CD8-positive, alpha-beta memory T cell (primary cell): ENCODE measurements around the gene CNIH2. TPM values are rescaled to one million over a fixed set of nuclear protein-coding genes. Genes with fewer than 3 reads are reported as not detected.
A peak's percentile ranks its signal among the peaks of the same experiment; 100 is the strongest.

Source experiments
- CTCF ChIA-PET: fragments of 350-600 bp; sonication (Branson Sonifier 250); formaldehyde crosslinking; loops from one replicate; lab custom pipeline; 2021; ENCODE audit warnings: antibody characterized with exemption; lab: Charles Lee
- POLR2A ChIA-PET: fragments of 350-600 bp; sonication (Branson Sonifier 250); formaldehyde crosslinking; loops from one replicate; lab custom pipeline; 2021; ENCODE audit warnings: antibody characterized with exemption; lab: Charles Lee
- DNase-seq, 5 donors: peaks; one replicate each; pipeline versions ENCODE4 v3.0.0 to v3.0.0-alpha.2; 2020 to 2022; ENCODE audit warnings: mixed read lengths in 1 of 5
- H3K27ac ChIP-seq: one replicate; pipeline ENCODE4 v1.7.0; 2013; ENCODE audit warnings: low read depth, mild to moderate bottlenecking, low read length, moderate library complexity
- H3K27me3 ChIP-seq: 2 replicates; pipeline ENCODE4 v1.7.0; 2013; ENCODE audit warnings: low read length, mild to moderate bottlenecking; ENCODE audit not compliant: insufficient read depth, poor library complexity, severe bottlenecking
- H3K36me3 ChIP-seq: 2 replicates; pipeline ENCODE4 v1.7.0; 2013; ENCODE audit warnings: mild to moderate bottlenecking, low read length, moderate library complexity; ENCODE audit not compliant: insufficient read depth
- H3K4me1 ChIP-seq: 2 replicates; pipeline ENCODE4 v1.7.0; 2013; ENCODE audit warnings: mild to moderate bottlenecking, low read length, moderate library complexity; ENCODE audit not compliant: insufficient read depth
- H3K4me3 ChIP-seq: 2 replicates; pipeline ENCODE4 v1.7.0; 2013; ENCODE audit warnings: mild to moderate bottlenecking, low read length
- H3K9me3 ChIP-seq: 2 replicates; pipeline ENCODE4 v1.7.0; 2013; ENCODE audit warnings: mild to moderate bottlenecking, low read length
- H3K27ac Mint-ChIP-seq, 8 donors: one replicate each; pipeline ENCODE4 v1.8.0; 2020 to 2021; ENCODE audit warnings: mixed read lengths in 8 of 8, mild to moderate bottlenecking in 6 of 8, inconsistent platforms in 3 of 8, moderate library complexity in 3 of 8
- H3K27me3 Mint-ChIP-seq, 2 donors: one replicate each; pipeline ENCODE4 v1.8.0; 2020 to 2021; ENCODE audit warnings: mixed read lengths in 2 of 2, mild to moderate bottlenecking in 1 of 2, moderate library complexity in 1 of 2
- H3K36me3 Mint-ChIP-seq, 3 donors: one replicate each; pipeline ENCODE4 v1.8.0; 2020 to 2021; ENCODE audit warnings: mixed read lengths in 3 of 3, inconsistent platforms in 1 of 3, mild to moderate bottlenecking in 1 of 3
- H3K4me1 Mint-ChIP-seq, 3 donors: one replicate each; pipeline ENCODE4 v1.8.0; 2020 to 2021; ENCODE audit warnings: mixed read lengths in 3 of 3, inconsistent platforms in 1 of 3, mild to moderate bottlenecking in 1 of 3
- H3K4me3 Mint-ChIP-seq, 7 donors: one replicate each; pipeline ENCODE4 v1.8.0; 2020 to 2021; ENCODE audit warnings: mixed read lengths in 7 of 7, mild to moderate bottlenecking in 6 of 7, moderate library complexity in 4 of 7, inconsistent platforms in 2 of 7
- H3K9me3 Mint-ChIP-seq, 5 donors: one replicate each; pipeline ENCODE4 v1.8.0; 2020 to 2022; ENCODE audit warnings: mixed read lengths in 5 of 5, mild to moderate bottlenecking in 3 of 5, moderate library complexity in 2 of 5, inconsistent platforms in 1 of 5
- polyA plus RNA-seq: library from polyadenylated mRNA; unstranded; fragments of 300-500 nt; fragmentation: Illumina TruSeq; gene quantifications from one replicate; pipeline ENCODE4 v1.2.3, GENCODE V29; 2021
- total RNA-seq, 2 experiments: library from RNA; stranded (reverse); gene quantifications; one replicate each; pipeline ENCODE4 v1.2.3, GENCODE V29; 2021

The CNIH2 gene
- total and polyA plus RNA-seq, 3 experiments from 2014 or later = 2.7 to 2.8 TPM; not detected in 1

DNA sequence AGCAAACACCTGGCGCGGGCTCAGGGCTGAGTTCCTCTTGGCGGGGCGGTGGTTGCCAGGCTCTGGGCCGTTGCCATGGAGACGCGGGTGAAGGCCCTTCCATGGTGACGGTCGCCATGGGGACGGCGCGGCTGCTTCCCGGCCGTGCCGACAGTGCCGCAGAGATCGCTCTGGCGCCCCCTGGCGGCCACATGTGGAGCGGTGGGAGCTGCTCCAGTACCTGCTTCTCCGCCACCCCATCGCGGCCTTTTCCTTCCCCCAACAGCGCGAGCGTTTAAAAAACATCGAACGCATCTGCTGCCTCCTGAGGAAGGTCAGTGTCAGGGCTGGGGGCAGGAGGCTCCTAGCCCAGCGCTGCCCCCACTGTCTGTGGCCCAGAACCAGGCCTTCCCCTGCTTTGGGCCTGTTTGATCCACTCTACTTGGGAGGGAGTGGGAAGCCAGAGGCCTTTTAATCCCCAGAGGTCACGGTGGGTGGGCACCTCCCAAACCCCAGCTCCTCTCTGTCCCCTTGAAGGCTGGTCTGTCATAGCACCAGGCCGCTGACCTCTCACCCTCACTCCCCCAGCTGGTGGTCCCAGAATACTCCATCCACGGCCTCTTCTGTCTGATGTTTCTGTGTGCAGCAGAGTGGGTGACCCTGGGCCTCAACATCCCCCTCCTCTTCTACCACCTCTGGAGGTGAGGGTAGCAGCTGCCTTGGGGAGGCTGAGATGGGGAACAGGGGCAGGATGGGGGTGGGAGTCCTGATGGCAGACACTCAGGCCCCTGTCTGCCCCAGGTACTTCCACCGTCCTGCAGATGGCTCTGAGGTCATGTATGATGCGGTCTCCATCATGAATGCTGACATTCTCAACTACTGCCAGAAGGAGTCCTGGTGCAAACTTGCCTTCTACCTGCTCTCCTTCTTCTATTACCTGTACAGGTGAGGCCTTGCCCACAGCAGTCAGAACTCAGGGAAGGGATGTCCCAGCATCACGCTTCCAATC, 4.8 kb downstream of the CNIH2 start:
- H3K27me3 ChIP-seq = no peaks in the 10 kb centered on the region
- Mint-ChIP-seq H3K27ac (peak overlapping the region; percentile 54 to 97 (median 92)), H3K4me1 (peaks cover 31 to 50% (median 37%) of the 10 kb centered on the region in 3 donors), H3K27me3 (peaks cover 0 to 7% of the 10 kb centered on the region in 2 donors), H3K4me3 (peak overlapping the region; percentile 35 to 85 (median 56)), H3K36me3 (peaks cover 0 to 7% (median 0%) of the 10 kb centered on the region in 3 donors), H3K9me3 (no peaks in the 10 kb centered on the region)
- H3K4me1 ChIP-seq = peaks cover 35% of the 10 kb centered on the region
- peak; percentile 98 to 100 (median 100) for DNase-seq
- H3K27ac ChIP-seq = no peak overlapping the region
- ChIA-PET POLR2A (interaction anchor here (0.6 to 1.5 kb wide), 7 partner anchors 8 to 336 kb away, joined by 3 to 7 read pairs (median 3); partner anchors contain the start of gene TMEM151A), CTCF (interaction anchor here (0.7 to 6.5 kb wide), 10 partner anchors 8 to 167 kb away, joined by 3 to 74 read pairs (median 7); partner anchors contain the start of gene RAB1B)
- no peak overlapping the region for H3K4me3 ChIP-seq
- H3K9me3 ChIP-seq = no peaks in the 10 kb centered on the region
- no peaks in the 10 kb centered on the region for H3K36me3 ChIP-seq

DNA sequence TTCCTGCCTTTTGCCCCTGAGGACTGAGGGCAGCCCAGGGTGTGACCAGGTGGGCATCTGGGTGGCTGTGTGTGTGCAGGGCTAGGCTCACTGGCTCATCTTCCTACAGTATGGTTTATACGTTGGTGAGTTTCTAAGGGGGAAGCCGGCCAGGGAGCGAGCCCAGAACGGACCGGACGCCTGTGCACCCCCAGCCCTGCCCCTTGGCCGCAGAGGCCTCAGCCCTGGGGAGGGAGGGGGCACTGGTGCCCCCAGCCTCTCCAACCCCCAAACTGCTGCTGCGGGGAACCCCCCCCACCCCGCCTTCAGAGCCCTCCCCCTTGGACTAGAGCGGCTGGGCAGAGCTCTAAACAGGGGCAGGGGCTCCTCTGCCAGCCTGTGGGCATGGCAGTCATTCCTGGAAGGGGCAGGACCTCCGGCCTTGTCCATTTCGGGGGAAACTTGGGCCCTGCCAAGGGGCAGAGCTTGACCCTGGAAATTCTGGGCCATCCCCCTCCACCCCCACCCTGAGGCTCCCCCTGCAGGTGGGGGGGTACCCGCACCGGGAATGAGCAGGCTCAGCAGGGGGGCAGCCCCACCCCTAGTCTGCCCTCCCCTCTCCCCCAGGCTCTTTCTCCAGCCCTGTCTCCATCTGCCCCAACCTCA, 5.6 kb downstream of the CNIH2 start:
- CTCF ChIA-PET = interaction anchor here (0.9 to 6.5 kb wide), 10 partner anchors 7 to 61 kb away, joined by 3 to 74 read pairs (median 7); partner anchors contain the start of gene RAB1B
- no peak for DNase-seq
- Mint-ChIP-seq H3K4me3 (peak overlapping the region in 1 of 7 donors; percentile 56), H3K36me3 (peaks cover 0 to 10% (median 0%) of the 10 kb centered on the region in 3 donors), H3K9me3 (no peaks in the 10 kb centered on the region), H3K4me1 (peaks cover 31 to 56% (median 36%) of the 10 kb centered on the region in 3 donors), H3K27ac (peak overlapping the region; percentile 50 to 97 (median 84)), H3K27me3 (peaks cover 0 to 7% of the 10 kb centered on the region in 2 donors)
- Histone ChIP-seq H3K27ac (no peak overlapping the region), H3K27me3 (no peaks in the 10 kb centered on the region), H3K36me3 (no peaks in the 10 kb centered on the region), H3K4me1 (peaks cover 42% of the 10 kb centered on the region), H3K9me3 (no peaks in the 10 kb centered on the region), H3K4me3 (no peak overlapping the region)
- POLR2A ChIA-PET = interaction anchor here (0.9 to 1.5 kb wide), 2 partner anchors 29 to 34 kb away, joined by 3 read pairs; no protein-coding TSS in a partner anchor

DNA sequence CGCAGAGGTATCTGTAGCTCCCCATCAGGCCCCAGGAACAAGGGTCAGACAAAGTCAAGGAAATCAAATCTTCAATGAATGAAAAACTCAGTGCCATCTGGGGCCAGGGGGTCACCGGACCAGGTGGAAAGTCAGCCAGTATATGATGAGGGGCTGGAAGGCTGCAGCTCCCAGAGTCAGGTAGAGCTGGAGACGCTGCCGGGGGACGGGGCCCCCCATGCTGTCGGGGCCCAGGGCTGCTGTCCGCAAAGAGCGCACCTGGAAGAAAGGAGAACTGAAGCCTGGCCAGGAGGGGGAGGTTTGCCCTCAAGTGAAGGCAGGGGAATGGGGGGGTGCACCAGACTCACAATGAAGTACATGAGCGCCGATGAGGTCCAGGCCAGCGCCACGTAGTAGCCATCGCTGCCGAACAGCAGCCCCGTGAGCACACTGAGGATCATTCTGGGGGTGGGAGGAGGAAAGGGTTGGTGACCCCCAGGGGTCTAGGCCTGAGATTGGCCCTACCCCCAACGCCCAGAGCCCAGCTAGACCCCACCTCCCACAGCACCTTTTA, 6.6 kb downstream of the CNIH2 start:
- Mint-ChIP-seq H3K9me3 (no peaks in the 10 kb centered on the region), H3K27ac (peak overlapping the region in 3 of 8 donors; percentile 33 to 62 (median 33)), H3K4me3 (peak overlapping the region in 1 of 7 donors; percentile 56), H3K4me1 (peaks cover 33 to 53% (median 39%) of the 10 kb centered on the region in 3 donors), H3K27me3 (peaks cover 0 to 8% of the 10 kb centered on the region in 2 donors), H3K36me3 (peaks cover 0 to 12% (median 0%) of the 10 kb centered on the region in 3 donors)
- POLR2A ChIA-PET = interaction anchor here (1.5 kb wide), 1 partner anchor 33 kb away, joined by 3 read pairs; no protein-coding TSS in a partner anchor
- Histone ChIP-seq H3K4me1 (peaks cover 36% of the 10 kb centered on the region), H3K36me3 (no peaks in the 10 kb centered on the region), H3K9me3 (no peaks in the 10 kb centered on the region), H3K4me3 (no peak overlapping the region), H3K27me3 (no peaks in the 10 kb centered on the region), H3K27ac (no peak overlapping the region)
- DNase-seq = no peak
- CTCF ChIA-PET = interaction anchor here (0.7 to 6.5 kb wide), 4 partner anchors 26 to 1102 kb away, joined by 3 to 74 read pairs (median 12); no protein-coding TSS in a partner anchor

DNA sequence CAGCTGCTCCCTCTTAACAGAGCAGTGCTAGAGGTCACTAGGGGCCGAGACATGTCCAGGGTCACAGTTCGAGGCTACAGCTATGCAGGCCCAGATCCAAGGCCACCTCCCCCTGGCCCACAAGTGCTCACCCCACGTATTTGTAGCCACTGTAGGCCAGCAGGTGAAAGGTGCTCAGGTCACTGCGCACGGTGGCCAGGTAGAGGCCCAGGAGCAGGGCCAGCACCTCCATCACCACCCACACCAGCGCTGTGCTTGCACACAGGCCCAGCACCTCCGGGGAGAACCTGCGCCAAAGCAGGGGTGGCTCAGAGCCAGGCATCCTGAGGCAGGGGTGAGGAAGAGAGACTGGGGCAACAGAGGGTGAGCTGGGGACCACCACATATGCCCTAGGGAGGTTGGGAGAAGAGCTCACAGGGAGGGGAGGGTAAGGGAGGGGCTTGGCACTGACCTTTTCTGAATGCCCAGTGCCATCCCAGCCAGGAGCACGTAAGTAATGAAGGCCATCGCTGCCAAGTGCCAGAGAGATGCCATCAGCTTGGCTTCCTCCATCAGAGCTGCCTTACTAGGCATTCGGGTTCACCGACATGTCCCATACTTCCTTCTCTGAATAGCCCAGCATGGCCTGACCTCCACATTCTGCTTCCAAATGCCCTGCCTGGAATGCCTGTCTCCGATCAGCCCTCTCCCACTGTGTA, 7.4 kb downstream of the CNIH2 start:
- POLR2A ChIA-PET = no interaction called here
- peaks cover 0 to 12% (median 0%) of the 10 kb centered on the region in 3 donors for H3K36me3 Mint-ChIP-seq
- H3K4me1 ChIP-seq = peaks cover 44% of the 10 kb centered on the region

DNA sequence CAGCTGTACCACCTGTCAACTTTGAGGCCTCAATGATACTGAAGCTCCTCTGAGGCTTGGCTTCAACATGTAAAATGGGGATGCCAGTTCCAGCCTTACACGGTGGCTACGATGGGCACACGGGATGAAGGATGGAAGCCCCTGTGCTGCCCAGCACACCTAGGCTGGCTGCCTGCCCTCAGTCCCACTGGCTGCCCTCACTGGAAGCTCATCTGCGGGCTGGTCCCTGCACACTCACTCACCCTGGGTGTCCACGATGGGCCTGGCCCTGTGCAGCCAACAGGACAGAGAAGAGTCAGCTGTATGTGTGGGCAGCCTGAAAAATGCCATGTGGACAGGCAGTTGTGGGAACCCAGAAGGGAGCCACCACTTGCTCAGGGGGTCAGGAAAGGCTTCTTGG, 8.7 kb downstream of the CNIH2 start:
- Mint-ChIP-seq H3K4me3 (peak overlapping the region in 6 of 7 donors; percentile 60 to 86 (median 82)), H3K4me1 (peaks cover 37 to 56% (median 46%) of the 10 kb centered on the region in 3 donors), H3K27ac (peak overlapping the region in 5 of 8 donors; percentile 21 to 82 (median 61)), H3K27me3 (peaks cover 5 to 6% of the 10 kb centered on the region in 2 donors), H3K36me3 (peaks cover 0 to 12% (median 0%) of the 10 kb centered on the region in 3 donors), H3K9me3 (no peaks in the 10 kb centered on the region)
- peaks cover 42% of the 10 kb centered on the region for H3K4me1 ChIP-seq
- DNase-seq = no peak
- POLR2A ChIA-PET = no interaction called here
- H3K9me3 ChIP-seq = no peaks in the 10 kb centered on the region
- H3K36me3 ChIP-seq = no peaks in the 10 kb centered on the region
- no peak overlapping the region for H3K4me3 ChIP-seq
- CTCF ChIA-PET = interaction anchor here (1.3 to 6.5 kb wide), 3 partner anchors 25 to 64 kb away, joined by 3 to 74 read pairs (median 39); no protein-coding TSS in a partner anchor
- no peak overlapping the region for H3K27ac ChIP-seq
- no peaks in the 10 kb centered on the region for H3K27me3 ChIP-seq

More for the DNA sequence above, 7.4 kb downstream of the CNIH2 start:
- Mint-ChIP-seq H3K9me3 (no peaks in the 10 kb centered on the region), H3K4me3 (peak overlapping the region in 2 of 7 donors; percentile 23 to 86), H3K27me3 (peaks cover under 1 to 8% of the 10 kb centered on the region in 2 donors), H3K4me1 (peaks cover 39 to 59% (median 47%) of the 10 kb centered on the region in 3 donors), H3K27ac (peak overlapping the region in 1 of 8 donors; percentile 25)
- no peaks in the 10 kb centered on the region for H3K27me3 ChIP-seq
- H3K27ac ChIP-seq = no peak overlapping the region
- CTCF ChIA-PET = interaction anchor here (1.3 to 6.5 kb wide), 2 partner anchors 27 to 63 kb away, joined by 3 to 74 read pairs; no protein-coding TSS in a partner anchor
- no peaks in the 10 kb centered on the region for H3K9me3 ChIP-seq
- DNase-seq = no peak
- no peak overlapping the region for H3K4me3 ChIP-seq
- no peaks in the 10 kb centered on the region for H3K36me3 ChIP-seq

DNA sequence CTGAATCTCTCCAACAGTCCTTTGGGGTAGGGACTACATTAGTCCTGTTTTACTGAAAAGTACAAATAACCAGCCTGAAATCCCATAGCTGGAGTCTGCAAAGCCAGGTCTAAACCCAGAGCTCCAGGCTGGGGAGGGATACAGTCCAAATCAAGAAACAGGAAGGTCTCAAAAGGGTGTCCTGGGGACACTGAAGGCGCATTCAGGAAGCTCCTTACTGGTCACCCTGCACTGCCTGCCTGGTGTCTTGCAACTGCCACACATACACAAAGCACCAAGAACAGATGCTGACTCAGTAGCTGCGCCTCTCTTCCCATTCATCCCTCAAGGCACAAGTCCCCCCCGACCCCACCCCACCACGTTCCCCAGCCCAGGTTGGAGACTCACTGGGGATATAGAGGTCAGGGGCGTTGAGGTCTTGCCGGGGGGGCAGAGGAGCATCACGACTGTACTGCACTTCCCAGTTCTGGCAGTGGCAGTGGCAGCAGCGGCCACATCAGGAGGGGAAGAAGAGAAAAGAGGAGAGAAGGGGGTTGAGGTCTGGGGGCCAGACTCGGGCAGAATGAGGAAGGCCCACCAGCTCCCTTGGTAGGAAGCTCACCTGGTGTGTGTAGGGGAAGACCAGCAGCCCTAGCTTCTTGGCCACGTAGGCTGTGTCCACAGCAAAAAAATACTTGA, 9.4 kb downstream of the CNIH2 start:
- ChIA-PET CTCF (interaction anchor here (2.3 to 6.5 kb wide), 3 partner anchors 24 to 65 kb away, joined by 14 to 74 read pairs (median 39); no protein-coding TSS in a partner anchor), POLR2A (no interaction called here)
- H3K27ac Mint-ChIP-seq = peak overlapping the region in 6 of 8 donors; percentile 17 to 82 (median 61)
- H3K4me1 Mint-ChIP-seq = peaks cover 33 to 51% (median 40%) of the 10 kb centered on the region in 3 donors
- peaks cover 5 to 7% of the 10 kb centered on the region in 2 donors for H3K27me3 Mint-ChIP-seq
- no peaks in the 10 kb centered on the region for H3K9me3 Mint-ChIP-seq
- H3K36me3 ChIP-seq = no peaks in the 10 kb centered on the region
- H3K4me1 ChIP-seq = peaks cover 36% of the 10 kb centered on the region
- peaks cover 2% of the 10 kb centered on the region for H3K27me3 ChIP-seq
- DNase-seq = no peak
- no peaks in the 10 kb centered on the region for H3K9me3 ChIP-seq
- H3K36me3 Mint-ChIP-seq = peaks cover 0 to 12% (median 0%) of the 10 kb centered on the region in 3 donors
- H3K4me3 ChIP-seq = no peak overlapping the region
- no peak overlapping the region for H3K27ac ChIP-seq
- H3K4me3 Mint-ChIP-seq = peak overlapping the region; percentile 63 to 96 (median 86)
